HTERT RPE-1 (cell line): ENCODE results near the gene AGPAT4.
"Not testable (repeated sequence)": the region's sequence is repeated elsewhere in the genome, so short reads cannot be mapped to it uniquely, and the experiment has no call there.

ENCODE experiments used
- in situ Hi-C: fragments of 300-500 bp; cut with MboI; formaldehyde crosslinking; loops from 4 replicates; pipeline ENCODE4 v1.14.3; 2020; ENCODE audit warnings: low sequenced_read_pairs

Gene AGPAT4

DNA sequence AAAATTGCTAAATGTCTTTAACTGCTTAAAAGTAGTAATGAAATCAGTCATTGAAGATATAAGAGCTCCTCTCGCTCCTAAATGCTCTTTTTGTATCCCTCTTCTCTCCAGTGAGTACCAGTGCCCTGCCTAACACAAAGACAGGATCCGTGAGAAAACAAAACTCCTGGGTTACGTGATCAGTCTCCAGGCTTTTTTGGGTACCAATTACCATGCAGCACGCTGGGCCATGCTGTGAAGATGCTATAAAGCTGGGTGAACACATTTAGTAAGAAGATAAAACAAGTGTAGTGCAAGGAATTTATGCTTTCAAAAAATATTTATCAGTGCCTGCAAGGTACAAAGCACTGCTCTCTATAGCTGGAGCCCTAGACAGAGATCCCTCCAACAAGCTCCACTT lies 66.7 kb downstream of the AGPAT4 start:
- in situ Hi-C loops = no loop called here

GRCh38 chr6:161204866-161205557 lies 68.8 kb downstream of the AGPAT4 start:
- in situ Hi-C loops = no loop called here

DNA sequence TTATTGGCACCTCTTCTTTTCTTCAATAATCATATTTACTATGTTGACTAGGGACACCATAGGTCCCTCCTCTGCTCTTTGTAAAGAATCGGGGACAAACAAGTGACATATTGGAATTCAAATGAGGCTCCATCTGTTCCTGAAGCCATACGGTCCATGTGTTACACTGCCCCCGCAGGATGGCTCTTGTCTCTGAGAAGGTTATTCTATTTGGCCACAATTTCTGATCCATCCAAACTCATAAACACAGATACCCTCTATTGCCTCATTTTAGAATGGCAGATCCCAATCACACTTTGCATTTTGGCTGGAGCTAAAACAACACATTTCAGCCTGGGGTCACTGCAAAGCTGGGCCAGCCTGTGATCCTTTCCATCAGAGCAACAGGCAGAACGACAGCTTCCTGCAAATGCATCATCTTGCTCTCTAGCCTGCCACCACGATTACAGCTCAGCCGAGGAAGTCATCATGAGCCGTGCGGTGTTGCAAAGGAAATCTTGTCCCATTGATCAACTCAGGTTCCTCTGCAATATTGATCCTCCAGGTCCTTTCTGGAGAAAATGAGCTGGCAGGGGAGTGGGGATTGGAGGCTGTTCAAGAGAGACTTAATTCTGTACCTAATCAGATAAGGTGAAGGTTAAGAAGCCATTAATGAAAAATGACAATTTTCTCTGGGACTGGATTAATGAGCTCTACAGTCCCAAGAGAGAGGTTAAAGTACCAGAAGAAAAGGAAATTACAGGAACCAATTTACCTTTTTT lies 73.1 kb downstream of the AGPAT4 start:
- in situ Hi-C loops = no loop called here

DNA sequence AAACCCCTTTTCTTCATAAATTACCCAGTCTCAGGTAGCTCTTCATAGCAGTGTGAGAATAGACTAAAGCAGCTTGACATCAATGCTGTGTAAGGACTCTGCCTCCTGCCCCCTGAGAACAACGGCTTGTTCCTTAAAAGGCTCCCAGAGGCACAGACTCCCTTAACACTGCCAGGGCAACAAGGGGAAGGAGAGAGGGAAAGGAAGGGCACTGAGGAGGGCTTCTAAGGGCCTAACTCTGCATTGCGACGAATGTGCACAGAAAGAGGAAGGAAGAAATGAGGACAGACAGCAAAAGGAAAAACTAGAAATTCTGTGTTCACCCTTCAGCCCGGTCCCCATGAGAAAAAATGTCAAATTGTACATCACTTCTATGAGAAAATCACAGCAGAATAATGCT lies 74.0 kb downstream of the AGPAT4 start:
- in situ Hi-C loops = no loop called here

DNA sequence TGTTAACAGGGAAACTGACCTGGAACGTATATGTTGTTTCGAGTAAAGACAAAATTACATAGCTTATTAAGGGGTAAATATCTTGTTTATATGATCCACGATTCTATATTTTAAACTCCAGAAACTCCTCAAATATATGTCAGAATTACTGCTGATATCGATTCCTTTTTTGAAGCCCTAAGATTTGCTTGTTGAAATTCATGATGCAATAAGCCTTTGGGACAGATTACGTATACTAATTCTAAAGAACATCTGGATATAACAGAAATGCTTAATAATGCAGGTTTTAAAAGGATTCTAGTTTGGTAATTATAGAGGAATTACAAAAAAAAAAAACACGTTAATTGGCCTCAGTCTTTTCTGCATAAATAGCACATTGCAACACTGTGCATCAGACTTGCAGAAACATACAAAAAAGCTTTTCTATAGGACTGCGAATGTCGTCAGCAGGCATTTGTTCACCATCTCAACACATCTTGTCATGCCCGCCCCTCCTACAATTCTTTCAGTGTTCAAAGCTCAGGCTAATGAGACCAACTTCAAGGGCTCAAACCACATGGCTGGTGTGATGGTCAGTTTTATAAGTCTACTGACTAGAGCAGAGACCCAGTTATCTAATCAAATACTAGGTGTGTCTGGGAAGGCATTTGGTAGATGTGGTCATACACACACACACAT lies 74.9 kb downstream of the AGPAT4 start:
- in situ Hi-C loops = no loop called here

DNA sequence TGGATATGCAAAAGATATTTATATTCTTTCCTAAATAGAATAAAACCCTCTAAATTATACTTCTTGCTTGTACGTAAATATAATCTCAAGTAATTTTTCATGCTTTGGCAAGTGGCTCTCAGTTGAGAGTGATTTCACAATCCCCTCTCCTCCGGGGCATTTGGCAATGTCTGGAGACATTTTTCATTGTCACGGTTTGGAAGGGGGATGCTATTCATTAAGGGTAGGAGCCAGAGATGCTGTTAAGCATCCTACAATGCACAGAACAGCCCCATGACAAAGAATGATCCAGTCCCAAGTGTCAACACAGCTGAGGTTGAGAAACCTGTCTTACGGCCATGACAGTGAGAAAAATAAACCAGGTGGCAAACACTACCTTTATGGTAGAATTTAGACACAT lies 75.7 kb downstream of the AGPAT4 start:
- in situ Hi-C loops = no loop called here

GRCh38 chr6:161195386-161195785 lies 78.5 kb downstream of the AGPAT4 start:
- in situ Hi-C loops = no loop called here

GRCh38 chr6:161194374-161194773 lies 79.5 kb downstream of the AGPAT4 start:
- in situ Hi-C loops = no loop called here

GRCh38 chr6:161192636-161193411 lies 81.0 kb downstream of the AGPAT4 start:
- in situ Hi-C loops = no loop called here

- in situ Hi-C loops = no loop called here
Measured at GRCh38 chr6:161191671-161192070, 82.2 kb downstream of the AGPAT4 start.

GRCh38 chr6:161191007-161191406 lies 82.9 kb downstream of the AGPAT4 start:
- in situ Hi-C loops = no loop called here

- in situ Hi-C loops = no loop called here
Measured at GRCh38 chr6:161189891-161190290, 84.0 kb downstream of the AGPAT4 start.

- in situ Hi-C loops = no loop called here
Measured at GRCh38 chr6:161188547-161189465, 85.1 kb downstream of the AGPAT4 start.

- in situ Hi-C loops = no loop called here
Measured at GRCh38 chr6:161186173-161186769, 87.6 kb downstream of the AGPAT4 start.

- in situ Hi-C loops = no loop called here
Measured at GRCh38 chr6:161181121-161181520, 92.7 kb downstream of the AGPAT4 start.

DNA sequence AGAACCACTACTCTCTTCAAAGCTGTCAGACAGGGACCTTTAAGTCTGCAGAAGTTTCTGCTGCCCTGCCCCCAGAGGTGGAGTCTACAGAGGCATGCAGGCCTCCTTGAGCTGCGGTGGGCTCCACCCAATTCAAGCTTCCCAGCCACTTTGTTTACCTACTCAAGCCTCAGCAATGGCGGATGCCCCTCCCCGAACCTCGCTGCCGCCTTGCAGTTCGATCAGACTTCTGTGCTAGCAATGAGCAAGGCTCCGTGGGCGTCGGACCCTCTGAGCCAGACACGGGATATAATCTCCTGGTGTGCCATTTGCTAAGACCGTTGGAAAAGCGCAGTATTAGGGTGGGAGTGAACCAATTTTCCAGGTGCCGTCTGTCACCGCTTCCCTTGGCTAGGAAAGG lies 95.7 kb downstream of the AGPAT4 start:
- in situ Hi-C loops = not testable (repeated sequence)

DNA sequence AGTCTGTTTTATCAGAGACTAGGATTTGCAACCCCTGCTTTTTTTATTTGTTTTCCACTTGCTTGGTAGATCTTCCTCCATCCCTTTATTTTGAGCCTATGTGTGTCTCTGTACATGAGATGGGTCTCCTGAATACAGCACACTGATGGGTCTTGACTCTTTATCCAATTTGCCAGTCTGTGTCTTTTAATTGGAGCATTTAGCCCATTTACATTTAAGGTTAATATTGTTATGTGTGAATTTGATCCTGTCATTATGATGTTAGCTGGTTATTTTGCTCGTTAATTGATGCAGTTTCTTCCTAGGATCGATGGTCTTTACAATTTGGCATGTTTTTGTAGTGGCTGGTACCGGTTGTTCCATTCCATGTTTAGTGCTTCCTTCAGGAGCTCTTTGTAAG lies 97.4 kb downstream of the AGPAT4 start:
- in situ Hi-C loops = not testable (repeated sequence)

GRCh38 chr6:161172769-161173168 lies 101.1 kb downstream of the AGPAT4 start:
- in situ Hi-C loops = not testable (repeated sequence)

DNA sequence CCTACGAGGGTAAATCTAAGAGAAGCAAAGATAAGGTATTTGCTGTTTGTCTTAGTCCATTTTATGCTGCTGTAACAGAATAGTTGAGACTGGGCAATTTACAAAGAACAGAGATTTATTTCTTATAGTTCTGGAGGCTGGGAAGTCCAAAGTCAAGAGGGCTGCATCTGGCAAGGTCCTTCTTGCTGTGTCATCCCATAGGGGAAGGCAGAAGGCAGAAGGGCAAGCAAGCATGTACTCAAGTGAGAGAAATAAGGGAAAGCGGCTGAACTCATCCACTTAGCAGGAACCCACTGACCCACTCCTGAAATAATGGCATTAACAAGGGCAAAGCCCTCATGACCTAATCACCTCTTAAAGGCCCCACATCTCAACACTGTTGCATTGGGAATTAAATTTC lies 102.7 kb downstream of the AGPAT4 start:
- in situ Hi-C loops = no loop called here

- in situ Hi-C loops = no loop called here
Measured at GRCh38 chr6:161169696-161170095, 104.2 kb downstream of the AGPAT4 start.
